HepG2 (cell line): ENCODE results near the gene FHDC1. TPM values are rescaled to one million over a fixed set of nuclear protein-coding genes. Genes with fewer than 3 reads are reported as not detected.
A peak's percentile ranks its signal among the peaks of the same experiment; 100 is the strongest.

ENCODE experiments used
- AKNA ChIP-seq: sonication (generic); formaldehyde crosslinking; IDR thresholded peaks from 2 replicates; pipeline ENCODE4 v1.4.0; 2020; ENCODE audit warnings: missing genetic modification reagents, borderline replicate concordance
- CC2D1A ChIP-seq: sonication (generic); formaldehyde crosslinking; IDR thresholded peaks from 2 replicates; pipeline ENCODE4 v1.8.1; 2023; ENCODE audit warnings: mild to moderate bottlenecking, missing genetic modification reagents
- DMAP1 ChIP-seq: IDR thresholded peaks from 2 replicates; pipeline ENCODE4 v1.6.1; 2016
- MATR3 ChIP-seq: sonication (generic); formaldehyde crosslinking; IDR thresholded peaks from 2 replicates; pipeline ENCODE4 v1.4.0; 2020; ENCODE audit warnings: missing genetic modification reagents
- MXD4 ChIP-seq: IDR thresholded peaks from 2 replicates; pipeline ENCODE4 v1.6.1; 2016; ENCODE audit warnings: mild to moderate bottlenecking, missing biosample characterization, missing genetic modification reagents
- NPAS2 ChIP-seq: sonication (generic); formaldehyde crosslinking; IDR thresholded peaks from 2 replicates; pipeline ENCODE4 v1.8.0; 2022; ENCODE audit warnings: mild to moderate bottlenecking, missing genetic modification reagents, borderline replicate concordance
- PATZ1 ChIP-seq: sonication (generic); formaldehyde crosslinking; IDR thresholded peaks from 2 replicates; pipeline ENCODE4 v1.4.0; 2020; ENCODE audit warnings: missing genetic modification reagents
- SALL1 ChIP-seq: sonication (generic); formaldehyde crosslinking; IDR thresholded peaks from 2 replicates; pipeline ENCODE4 v1.8.0; 2022; ENCODE audit warnings: mild to moderate bottlenecking, missing genetic modification reagents
- XRCC5 ChIP-seq: fragments of 200-400 bp; formaldehyde crosslinking; optimal IDR thresholded peaks from 2 replicates; pipeline ENCODE3; 2017; ENCODE audit warnings: mild to moderate bottlenecking, low read length
- ZBTB25 ChIP-seq: IDR thresholded peaks from 2 replicates; pipeline ENCODE4 v1.6.1; 2018; ENCODE audit warnings: missing genetic modification reagents
- ZNF207 ChIP-seq: fragments of 450-650 bp; IDR thresholded peaks from 2 replicates; pipeline ENCODE4 v1.6.1; 2016; ENCODE audit warnings: antibody characterized with exemption, borderline replicate concordance
- ZNF232 ChIP-seq: sonication (generic); formaldehyde crosslinking; IDR thresholded peaks from 2 replicates; pipeline ENCODE4 v1.4.0; 2020; ENCODE audit warnings: missing genetic modification reagents, borderline replicate concordance
- ZNF292 ChIP-seq: sonication (generic); formaldehyde crosslinking; IDR thresholded peaks from 2 replicates; pipeline ENCODE4 v1.8.1; 2022; ENCODE audit warnings: mild to moderate bottlenecking, low read depth, missing genetic modification reagents, borderline replicate concordance
- ZNF629 ChIP-seq: sonication (generic); formaldehyde crosslinking; conservative IDR thresholded peaks from 2 replicates; pipeline ENCODE4 v1.5.0; 2020; ENCODE audit warnings: missing genetic modification reagents
- ZNF639 ChIP-seq: conservative IDR thresholded peaks from 2 replicates; pipeline ENCODE4 v1.6.1; 2018; ENCODE audit warnings: missing genetic modification reagents
- ZNF740 ChIP-seq: sonication (generic); formaldehyde crosslinking; IDR thresholded peaks from 2 replicates; pipeline ENCODE4 v1.4.0; 2020; ENCODE audit warnings: missing genetic modification reagents
- ZNF850 ChIP-seq: sonication (generic); formaldehyde crosslinking; conservative IDR thresholded peaks from 2 replicates; pipeline ENCODE4 v1.9.0; 2021; ENCODE audit warnings: mild to moderate bottlenecking, missing genetic modification reagents
- polyA plus RNA-seq, 8 experiments: library from polyadenylated mRNA; depleted of rRNA in 3 of 8; stranded (reverse) in 7 of 8; unstranded in 1 of 8; fragments of >200 nt; fragmentation: Illumina TruSeq in 4 of 8; extraction: Trizol in 4 of 8; gene quantifications; 2 replicates each; pipeline versions ENCODE4 v1.2.1 to v1.2.3, GENCODE V29; 2011 to 2016; ENCODE audit warnings: low read depth in 4 of 8, missing spikeins in 1 of 8, mixed read lengths in 1 of 8; ENCODE audit not compliant: insufficient read depth in 1 of 8
- total RNA-seq, 5 experiments: library from RNA; depleted of rRNA; stranded (reverse); fragments of >200 nt; fragmentation: Illumina TruSeq; extraction: Trizol; gene quantifications; 2 replicates each; pipeline ENCODE4 v1.2.3, GENCODE V29; 2016; ENCODE audit warnings: low read depth in 1 of 5

FHDC1 gene
- total and polyA plus RNA-seq, 2 of the 13 experiments (the other 11 are each of a cell fraction or from before 2014, with no cell fraction given), result 0.07 to 0.15 TPM

- TF ChIP-seq ZNF639 (CRISPR knock-in tag) (no peak), ZNF292 (CRISPR knock-in tag) (no peak), XRCC5 (no peak), CC2D1A (no peak), ZNF232 (CRISPR knock-in tag) (no peak), DMAP1 (CRISPR knock-in tag) (no peak), ZNF740 (CRISPR knock-in tag) (peak; percentile 60; the same call in 1 of the 2 replicates), AKNA (CRISPR knock-in tag) (no peak), SALL1 (CRISPR knock-in tag) (peak; percentile 50), MATR3 (no peak), PATZ1 (CRISPR knock-in tag) (0 out of 2 replicates have a peak, but pooled peaks have one; percentile 10), MXD4 (CRISPR knock-in tag) (no peak), ZNF207 (no peak), ZBTB25 (CRISPR knock-in tag) (no peak), ZNF850 (no peak), ZNF629 (no peak), NPAS2 (CRISPR knock-in tag) (no peak)
These were observed 21.5 kb downstream of the FHDC1 start (continued) for GRCh38 chr4:152957437-152958171.
